ENCODE results near the gene ERVW-1.

DNA sequence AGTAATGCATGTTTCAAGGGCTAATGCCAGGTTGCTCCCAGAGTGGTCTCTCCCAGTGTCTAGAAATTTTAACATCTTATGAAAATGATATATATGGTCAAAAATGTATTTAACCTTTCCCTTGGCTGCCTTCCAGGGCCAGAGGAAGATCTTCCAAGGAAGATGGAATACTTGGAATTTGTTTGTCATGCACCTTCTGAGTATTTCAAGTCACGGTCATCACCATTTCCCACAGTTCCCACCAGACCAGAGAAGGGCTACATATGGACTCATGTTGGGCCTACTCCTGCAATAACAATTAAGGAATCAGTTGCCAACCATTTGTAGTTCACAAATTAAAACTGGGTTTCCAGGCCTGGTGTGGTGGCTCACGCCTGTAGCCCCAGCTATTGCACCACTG is 21.5 kb downstream of the ERVW-1 start:
- TF ChIP-seq, protein P1, sequence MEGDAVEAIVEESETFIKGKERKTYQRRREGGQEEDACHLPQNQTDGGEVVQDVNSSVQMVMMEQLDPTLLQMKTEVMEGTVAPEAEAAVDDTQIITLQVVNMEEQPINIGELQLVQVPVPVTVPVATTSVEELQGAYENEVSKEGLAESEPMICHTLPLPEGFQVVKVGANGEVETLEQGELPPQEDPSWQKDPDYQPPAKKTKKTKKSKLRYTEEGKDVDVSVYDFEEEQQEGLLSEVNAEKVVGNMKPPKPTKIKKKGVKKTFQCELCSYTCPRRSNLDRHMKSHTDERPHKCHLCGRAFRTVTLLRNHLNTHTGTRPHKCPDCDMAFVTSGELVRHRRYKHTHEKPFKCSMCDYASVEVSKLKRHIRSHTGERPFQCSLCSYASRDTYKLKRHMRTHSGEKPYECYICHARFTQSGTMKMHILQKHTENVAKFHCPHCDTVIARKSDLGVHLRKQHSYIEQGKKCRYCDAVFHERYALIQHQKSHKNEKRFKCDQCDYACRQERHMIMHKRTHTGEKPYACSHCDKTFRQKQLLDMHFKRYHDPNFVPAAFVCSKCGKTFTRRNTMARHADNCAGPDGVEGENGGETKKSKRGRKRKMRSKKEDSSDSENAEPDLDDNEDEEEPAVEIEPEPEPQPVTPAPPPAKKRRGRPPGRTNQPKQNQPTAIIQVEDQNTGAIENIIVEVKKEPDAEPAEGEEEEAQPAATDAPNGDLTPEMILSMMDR (IDR thresholded peaks at IDR 0.05; ENCODE audit: low read length), result no peak
- TF ChIP-seq EZH2 (optimal IDR thresholded peaks at IDR 0.05; ENCODE audit: low read depth, low read length), result no peak
